NCI-H187 (cell line): Measurements from ENCODE around the gene COMMD1.
"Not testable (repeated sequence)": the region's sequence is repeated elsewhere in the genome, so short reads cannot be mapped to it uniquely, and the experiment has no call there.

Source experiments
- DNase-seq, 2 experiments: peaks; one replicate each; lab custom pipeline; 2025; lab: John Stamatoyannopoulos, UW

The COMMD1 gene

GRCh38 chr2:61966087-61966727, 60.7 kb downstream of the COMMD1 start:
- no peak for DNase-seq

GRCh38 chr2:61967262-61967661, 61.8 kb downstream of the COMMD1 start:
- no peak for DNase-seq

- DNase-seq: no peak
These were observed 63.9 kb downstream of the COMMD1 start for GRCh38 chr2:61969376-61969775.

GRCh38 chr2:61970807-61971556, 65.5 kb downstream of the COMMD1 start:
- DNase-seq: no peak

DNA sequence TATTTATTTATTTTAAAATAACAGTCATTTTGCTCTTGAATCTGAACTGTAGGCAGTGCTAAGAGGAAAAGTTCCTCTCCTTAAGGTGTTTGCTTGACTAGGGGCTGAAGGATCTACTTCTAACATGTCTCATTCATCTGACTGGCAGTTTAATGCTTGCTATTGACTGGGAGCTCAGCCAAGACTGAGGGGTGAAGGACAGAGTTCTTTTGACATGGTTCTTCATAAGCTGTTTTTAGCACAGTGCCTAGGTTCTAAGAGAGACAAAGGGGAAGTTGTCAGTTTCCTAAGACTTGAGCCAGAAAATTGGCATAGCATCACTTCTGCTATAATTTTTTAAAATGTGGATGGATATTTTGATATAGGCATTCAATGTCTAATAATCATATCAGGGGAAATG, 73.0 kb downstream of the COMMD1 start:
- DNase-seq: no peak

DNA sequence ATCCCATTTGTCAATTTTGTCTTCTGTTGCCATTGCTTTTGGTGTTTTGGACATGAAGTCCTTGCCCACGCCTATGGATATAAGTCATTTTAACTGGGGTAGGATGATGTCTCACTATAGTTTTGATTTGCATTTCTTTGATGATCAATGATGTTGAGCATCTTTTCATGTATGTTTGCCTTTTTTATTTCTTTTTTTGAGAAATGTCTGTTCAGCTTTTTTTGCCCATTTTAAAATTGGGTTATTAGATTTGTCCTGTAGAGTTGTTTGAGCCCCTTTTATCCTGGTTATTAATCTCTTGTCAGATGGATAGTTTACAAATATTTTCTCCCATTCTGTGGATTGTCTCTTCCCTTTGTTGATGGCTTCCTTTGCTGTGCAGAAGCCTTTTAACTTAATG, 75.3 kb downstream of the COMMD1 start:
- DNase-seq: no peak

GRCh38 chr2:61984682-61985081, 79.2 kb downstream of the COMMD1 start:
- DNase-seq: no peak

GRCh38 chr2:61988462-61989366, 83.2 kb downstream of the COMMD1 start:
- no peak for DNase-seq

GRCh38 chr2:61993422-61994024, 88.0 kb downstream of the COMMD1 start:
- DNase-seq: no peak

DNA sequence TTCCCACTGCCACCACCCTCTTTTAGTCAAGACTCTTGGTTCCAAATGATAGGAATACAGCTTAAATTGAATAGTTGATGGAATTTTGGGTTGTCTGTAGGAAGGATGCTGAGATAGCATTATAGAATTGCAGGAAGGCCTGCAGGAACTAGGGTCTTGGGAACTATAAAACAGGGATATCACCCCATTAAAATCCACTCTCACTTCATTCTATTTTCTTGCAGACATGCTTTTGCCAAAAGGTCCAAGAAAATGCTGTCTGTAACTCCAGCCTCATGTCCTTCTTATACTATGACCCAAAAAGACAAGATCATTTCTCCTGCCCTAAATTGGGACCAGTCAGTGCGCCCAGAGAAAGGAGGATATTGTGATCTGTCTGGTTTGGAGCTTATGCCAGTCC, 89.1 kb downstream of the COMMD1 start:
- DNase-seq: no peak

DNA sequence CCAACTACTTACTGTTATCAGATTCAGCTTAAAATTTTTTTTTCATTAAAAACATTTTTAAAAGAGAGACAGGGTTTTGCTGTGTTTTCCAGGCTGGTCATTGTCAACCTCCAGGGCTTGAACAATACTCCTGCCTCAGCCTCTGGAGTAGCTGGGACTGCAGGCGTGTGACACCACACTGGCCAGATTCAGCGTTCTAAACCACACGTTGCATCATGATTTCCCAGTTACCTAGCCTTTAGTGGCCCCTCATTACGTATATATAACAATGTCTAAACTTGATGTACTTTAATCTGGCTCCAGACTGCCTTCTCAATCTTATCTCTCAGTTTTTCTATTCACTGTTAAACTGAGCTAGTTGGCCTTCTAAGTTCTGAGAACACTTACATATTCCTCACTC, 89.6 kb downstream of the COMMD1 start:
- no peak for DNase-seq

- no peak for DNase-seq
These were observed 90.0 kb downstream of the COMMD1 start for GRCh38 chr2:61995515-61995914.

- DNase-seq: no peak
These were observed 93.0 kb downstream of the COMMD1 start for GRCh38 chr2:61998426-61998825.

GRCh38 chr2:62000538-62000937, 95.1 kb downstream of the COMMD1 start:
- DNase-seq: no peak

- no peak for DNase-seq
These were observed 96.0 kb downstream of the COMMD1 start for GRCh38 chr2:62001431-62001830.

- DNase-seq: not testable (repeated sequence)
These were observed 99.0 kb downstream of the COMMD1 start for GRCh38 chr2:62004428-62004827.

DNA sequence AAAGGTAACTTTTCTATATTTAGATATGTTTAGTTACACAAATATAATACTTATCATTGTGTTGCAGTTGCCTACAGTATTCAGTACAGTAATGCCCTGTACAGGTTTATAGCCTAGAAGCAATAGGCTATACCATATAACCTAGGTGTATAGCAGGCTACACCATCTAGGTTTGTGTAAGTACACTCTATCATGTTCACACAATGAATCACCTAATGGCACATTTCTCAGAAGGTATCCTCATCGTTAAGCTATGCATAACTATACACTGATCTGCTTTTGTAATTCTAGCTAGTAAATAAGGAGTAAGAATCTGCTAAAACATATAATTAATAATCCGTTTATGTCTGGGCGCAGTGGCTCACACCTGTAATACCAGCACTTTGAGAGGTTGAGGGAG, 102.1 kb downstream of the COMMD1 start:
- DNase-seq: no peak

- DNase-seq: no peak
These were observed 105.3 kb downstream of the COMMD1 start for GRCh38 chr2:62010632-62011256.

GRCh38 chr2:62013641-62014040, 108.2 kb downstream of the COMMD1 start:
- no peak for DNase-seq

GRCh38 chr2:62014102-62014501, 108.6 kb downstream of the COMMD1 start:
- DNase-seq: no peak

- DNase-seq: no peak
These were observed 111.5 kb downstream of the COMMD1 start for GRCh38 chr2:62016957-62017356.

DNA sequence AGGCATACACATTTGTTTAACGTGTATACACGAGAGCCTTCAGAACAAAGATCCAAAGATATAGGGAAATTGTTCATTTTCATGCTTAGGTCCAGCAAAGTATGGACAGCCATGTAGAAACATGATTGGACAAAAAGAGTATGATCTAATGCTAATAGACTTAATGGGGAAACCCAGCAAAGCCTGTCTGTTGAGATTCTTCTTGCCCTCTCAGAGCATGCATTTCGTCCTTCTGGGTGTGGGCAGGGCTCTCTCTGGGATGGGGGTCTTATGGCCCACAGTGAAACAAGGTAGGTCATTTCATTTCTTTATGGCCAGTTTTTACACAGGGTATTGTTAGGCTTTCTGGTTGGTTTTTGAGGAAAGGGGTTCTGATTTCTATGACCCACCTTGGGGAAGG, 124.4 kb downstream of the COMMD1 start:
- no peak for DNase-seq
